Left kidney (tissue), 2 donors: ENCODE data around the gene UGCG. TPM values are rescaled to one million over a fixed set of nuclear protein-coding genes. Genes with fewer than 3 reads are reported as not detected.
"Not testable (repeated sequence)": the region's sequence is repeated elsewhere in the genome, so short reads cannot be mapped to it uniquely, and the experiment has no call there.

Experiments
- DNase-seq: peaks from one replicate; pipeline ENCODE4 v3.0.0-alpha.2; 2013
- polyA plus RNA-seq: library from polyadenylated mRNA; unstranded; fragments of 120-200 nt; gene quantifications from one replicate; pipeline ENCODE4 v1.2.1, GENCODE V29; 2013; ENCODE audit not compliant: insufficient read length

The UGCG gene
- polyA plus RNA-seq, 1 donor, result 84.3 TPM

DNA sequence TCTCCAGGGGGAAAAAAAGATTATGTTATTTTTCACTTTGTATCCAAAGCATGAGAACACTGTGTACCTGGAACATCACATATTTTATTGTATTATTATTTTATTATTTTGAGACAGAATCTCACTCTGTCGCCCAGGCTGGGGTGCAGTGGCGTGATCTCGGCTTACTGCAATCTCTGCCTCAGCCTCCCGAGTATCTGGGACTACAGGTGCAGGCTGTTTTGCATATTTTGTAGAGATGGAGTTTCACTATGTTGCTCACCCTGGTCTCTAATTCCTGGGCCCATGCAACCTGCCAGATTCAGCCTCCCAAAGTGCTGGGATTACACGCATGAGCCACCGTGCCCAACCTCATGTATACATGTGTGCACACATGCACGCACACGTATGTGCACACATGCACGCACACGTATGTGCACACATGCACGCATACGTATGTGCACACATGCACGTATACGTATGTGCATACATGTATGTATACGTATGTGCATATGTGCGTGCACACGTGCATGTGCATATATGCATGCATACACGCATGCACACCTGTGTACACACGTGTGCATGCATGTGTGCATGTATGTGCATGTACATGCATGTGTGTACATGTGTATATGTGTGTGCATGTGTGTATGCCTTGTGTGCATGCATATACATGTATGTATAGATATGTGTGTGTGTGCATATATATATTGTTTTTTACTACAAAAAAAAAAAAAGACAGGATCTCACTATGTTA lies 9.5 kb upstream of the UGCG start:
- DNase-seq, result no peak

DNA sequence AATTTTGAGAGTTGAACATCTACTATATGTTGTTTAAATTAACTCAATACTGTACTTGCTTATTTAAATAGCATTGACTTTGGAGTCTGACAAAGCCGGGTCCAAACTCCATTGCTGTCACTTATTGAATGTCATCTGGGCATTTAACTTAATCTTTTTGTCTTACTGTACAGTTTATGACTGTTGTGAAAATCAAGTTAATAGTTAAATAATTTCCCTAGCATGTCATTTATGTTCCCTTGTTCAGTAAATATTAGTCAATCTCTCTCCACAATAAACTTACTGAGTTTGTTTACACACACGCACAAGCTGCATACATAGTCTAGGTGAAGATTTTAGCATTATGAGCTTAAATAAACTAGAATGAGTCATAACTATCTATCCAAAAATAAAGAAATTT lies 6.3 kb upstream of the UGCG start:
- no peak for DNase-seq

DNA sequence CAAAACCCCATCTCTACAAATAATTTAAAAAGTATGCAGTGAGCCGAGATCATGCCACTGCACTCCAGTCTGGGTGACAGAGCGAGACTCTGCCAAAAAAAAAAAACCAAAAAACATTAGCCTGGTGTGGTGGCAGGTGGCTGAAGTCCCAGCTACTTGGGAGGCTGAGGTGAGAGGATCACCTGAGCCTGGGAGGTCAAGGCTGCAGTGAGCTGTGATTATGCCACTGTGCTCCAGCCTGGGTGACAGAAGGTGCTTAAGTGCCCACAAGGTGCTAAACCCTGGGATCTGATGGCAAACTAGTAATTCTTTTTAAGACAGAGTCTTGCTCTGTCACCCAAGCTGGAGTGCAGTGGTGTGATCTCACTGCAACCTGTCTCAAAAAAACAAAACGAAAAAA lies 5.7 kb upstream of the UGCG start:
- not testable (repeated sequence) for DNase-seq

DNA sequence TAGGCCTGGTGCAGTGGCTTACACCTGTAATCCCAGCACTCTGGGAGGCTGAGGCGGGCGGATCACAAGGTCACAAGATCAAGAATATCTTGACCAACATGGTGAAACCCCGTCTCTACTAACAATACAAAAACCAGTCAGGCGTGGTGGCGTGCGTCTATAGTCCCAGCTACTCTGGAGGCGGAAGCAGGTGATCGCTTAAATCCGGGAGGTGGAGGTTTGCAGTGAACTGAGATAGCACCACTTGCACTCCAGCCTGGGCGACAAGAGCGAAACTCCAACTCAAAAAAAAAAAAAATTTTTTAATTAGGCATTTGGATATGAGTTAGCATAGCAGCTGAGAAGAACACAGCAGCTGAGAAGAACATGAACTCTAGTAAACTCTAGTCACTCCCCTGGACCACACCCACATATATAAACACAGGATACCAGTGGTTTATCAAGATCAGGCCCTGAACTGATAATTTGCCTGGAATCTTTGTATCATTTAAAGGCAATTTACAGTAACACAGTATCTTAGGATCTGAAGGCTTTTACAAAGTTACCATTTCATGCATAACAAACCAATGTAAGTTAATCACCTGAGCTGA lies 4.6 kb upstream of the UGCG start:
- no peak for DNase-seq

DNA sequence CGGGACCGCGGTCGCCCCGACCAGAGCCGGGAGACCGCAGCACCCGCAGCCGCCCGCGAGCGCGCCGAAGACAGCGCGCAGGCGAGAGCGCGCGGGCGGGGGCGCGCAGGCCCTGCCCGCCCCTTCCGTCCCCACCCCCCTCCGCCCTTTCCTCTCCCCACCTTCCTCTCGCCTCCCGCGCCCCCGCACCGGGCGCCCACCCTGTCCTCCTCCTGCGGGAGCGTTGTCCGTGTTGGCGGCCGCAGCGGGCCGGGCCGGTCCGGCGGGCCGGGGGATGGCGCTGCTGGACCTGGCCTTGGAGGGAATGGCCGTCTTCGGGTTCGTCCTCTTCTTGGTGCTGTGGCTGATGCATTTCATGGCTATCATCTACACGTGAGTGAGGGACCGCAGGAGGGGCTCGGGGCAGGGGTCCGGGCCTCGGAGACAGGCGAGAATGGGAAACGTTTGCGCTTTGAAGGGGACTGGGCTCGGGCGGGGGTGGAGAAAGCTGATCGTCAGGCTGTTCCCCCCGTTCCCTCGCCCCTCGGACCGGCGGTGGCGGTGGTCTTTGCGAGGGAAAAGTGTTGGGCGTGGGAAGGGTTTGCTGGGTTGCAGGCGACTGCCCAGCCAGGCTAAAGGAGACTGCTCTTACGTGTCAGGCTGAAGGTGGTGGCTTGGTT lies 457 bp downstream of the UGCG start:
- peak; percentile 73 for DNase-seq

DNA sequence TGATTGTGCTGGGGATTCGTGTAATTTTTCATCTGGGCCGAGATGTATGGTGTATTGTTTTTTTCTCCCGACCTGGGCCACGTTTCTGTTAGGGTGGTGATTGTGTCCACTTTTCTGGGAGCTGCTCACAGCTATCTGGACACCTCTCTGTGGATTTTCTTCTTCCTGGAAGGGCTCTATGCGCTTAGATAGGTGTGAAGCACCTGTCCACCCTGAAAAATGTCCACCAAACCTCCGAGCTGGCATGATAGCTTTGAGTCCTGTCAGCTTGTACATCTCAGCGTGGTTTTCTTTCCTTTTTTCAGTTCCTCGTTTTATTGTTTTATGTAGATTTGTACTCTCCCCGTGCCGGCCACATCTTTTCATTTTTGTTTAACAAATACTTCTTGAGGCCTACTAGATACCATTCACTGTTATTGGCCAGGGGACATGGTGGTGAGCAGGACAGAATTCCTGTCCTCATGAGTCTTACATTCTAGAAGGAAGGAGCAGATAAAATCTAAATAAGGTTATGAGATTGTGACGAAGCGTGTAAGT lies 1.1 kb downstream of the UGCG start:
- no peak for DNase-seq

DNA sequence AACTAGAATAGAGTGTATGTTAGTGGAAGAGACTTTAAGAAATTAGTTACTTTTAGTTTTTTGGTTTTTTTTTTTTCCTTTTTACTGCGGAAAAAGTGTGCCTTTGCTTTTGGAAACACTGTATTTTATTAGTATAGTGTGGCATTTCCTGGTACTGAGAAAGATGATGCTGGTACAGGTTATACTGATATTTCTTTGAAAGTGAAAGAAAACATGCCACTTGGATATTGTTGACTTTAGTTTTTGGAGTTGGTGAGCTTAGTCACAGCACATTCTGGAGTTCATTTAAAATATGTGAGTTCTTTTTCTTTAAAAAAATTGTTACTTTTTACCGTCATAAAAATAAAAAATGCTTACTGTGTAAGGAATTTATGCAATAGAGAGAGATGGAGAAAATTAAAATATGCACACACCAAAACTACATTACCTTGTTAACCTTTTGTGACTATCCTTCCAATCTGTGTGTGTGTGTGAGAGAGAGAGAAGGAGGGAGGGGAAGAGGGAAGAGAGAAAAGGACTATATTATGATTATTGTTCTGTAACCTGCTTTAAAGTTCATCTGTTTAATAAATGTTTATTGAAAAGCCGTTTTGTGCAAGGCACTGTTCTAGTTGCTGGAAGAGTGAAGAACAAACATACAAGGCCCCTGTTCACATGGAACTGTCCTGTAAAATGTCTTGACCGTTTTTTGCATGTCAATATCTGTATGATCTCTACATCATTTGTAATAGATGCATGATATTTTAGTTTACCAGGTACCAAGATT lies 1.9 kb downstream of the UGCG start:
- no peak for DNase-seq

DNA sequence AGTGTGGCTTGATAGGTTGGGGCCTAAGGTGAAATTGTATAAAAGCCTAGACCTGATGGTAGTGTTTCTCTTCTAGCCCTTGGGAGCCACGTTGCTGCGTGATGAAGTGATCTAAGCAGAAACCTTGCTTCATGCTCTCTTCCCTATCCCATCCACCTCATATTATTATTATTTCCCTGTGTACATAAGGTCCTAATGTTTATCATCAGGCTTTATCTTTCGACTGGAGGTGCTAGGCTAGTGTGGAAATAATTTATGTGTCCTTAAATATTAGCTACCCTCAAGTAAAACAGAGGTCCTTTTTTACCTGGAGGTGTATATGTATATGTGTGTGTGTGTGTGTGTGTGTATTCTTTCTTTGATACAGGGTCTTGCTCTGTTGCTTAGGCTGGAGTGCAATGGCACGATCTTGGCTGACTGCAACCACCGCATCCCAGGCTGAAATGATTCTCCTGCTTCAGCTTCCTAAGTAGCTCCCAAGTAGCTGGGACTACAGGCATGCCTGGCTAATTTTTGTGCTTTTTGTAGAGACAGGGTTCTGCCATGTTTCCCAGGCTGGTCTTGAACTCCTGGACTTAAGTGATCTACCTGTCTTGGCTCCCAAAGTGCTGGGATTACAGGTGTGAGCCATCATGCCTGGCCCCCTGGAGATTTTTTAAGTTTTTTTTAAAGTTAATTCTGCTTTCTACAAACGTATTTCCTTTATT lies 3.7 kb downstream of the UGCG start:
- DNase-seq, result no peak

DNA sequence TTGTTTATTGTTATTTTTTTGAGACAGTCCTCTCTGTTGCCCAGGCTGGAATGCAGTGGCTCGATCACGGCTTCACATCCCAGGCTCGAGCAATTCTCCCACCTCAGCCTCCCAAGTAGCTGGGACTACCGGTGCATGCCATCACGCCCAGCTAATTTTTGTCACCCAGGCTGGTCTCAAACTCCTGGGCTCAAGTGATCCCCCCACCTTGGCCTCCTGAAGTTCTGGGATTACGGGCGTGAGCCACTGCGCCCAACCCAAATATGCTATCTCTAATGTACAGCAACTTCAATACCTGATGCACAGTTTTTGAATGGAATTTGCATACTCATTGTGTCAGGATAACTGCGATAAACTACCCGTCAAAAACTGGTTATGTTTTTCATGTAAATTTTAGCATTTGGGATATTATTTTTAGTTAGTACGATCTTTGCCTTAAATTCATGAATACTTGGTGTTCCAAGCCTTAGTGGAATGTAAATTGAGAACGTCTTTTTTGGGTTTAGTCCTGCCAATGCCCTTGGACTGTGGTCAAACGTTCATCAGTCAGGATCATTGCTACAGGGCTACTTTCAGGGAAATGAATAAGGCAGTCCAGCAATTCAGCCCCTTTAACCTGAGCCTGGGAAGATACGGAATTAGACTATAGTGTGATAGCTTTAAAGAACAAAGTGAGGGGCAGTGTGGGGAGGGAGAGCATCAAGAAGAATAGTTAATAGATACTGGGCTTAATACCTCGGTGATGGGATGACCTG lies 4.4 kb downstream of the UGCG start:
- DNase-seq, result no peak

DNA sequence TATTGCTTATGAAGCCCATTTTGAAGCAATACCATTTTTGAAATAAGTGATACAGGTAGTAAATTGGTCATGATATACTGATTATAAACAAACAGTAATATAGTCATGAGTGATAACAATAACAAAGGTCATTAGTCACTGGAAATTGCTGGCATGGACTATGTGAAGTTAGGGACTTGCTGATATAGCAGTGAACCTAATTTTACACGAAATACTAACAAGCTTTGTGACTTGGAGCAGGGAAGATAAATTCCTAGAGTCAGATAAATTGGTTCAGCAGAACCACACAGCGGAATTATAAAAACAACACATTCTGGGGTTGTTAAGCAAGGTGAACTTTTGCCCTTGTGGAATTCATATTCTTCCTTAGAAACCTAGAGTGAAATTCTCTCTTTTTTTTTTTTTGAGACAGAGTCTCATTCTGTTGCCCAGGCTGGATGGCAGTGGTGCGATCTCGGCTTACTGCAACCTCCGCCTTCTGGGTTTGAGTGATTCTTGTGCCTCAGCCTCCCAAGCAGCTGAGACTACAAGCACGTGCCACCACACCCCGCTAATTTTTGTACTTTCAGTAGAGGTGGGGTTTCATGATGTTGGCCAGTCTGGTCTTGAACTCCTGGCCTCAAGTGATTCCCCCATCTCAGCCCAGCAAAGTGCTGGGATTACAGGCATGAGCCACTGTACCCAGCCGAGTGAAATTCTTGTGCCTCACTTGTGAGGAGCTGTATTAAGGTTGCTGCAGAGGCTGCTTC lies 6.0 kb downstream of the UGCG start:
- DNase-seq, result no peak

DNA sequence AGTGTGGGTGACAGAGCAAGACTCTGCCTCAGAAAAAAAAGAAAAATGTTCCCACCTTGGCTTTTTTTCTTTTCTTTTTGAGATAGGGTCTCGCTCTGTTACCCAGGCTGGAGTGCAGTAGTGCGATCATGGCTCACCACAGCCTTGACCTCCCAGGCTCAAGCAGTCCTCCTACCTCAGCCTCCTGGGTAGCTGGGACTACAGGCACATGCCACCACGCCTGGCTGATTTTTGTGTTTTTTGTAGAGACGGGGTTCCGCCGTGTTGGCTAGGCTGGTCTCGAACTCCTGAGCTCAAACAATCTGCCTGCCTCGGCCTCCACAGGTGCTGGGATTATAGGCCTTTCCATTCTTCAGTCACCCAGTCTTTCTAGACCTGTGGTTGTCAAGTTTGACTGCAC lies 6.9 kb downstream of the UGCG start:
- DNase-seq, result not testable (repeated sequence)

DNA sequence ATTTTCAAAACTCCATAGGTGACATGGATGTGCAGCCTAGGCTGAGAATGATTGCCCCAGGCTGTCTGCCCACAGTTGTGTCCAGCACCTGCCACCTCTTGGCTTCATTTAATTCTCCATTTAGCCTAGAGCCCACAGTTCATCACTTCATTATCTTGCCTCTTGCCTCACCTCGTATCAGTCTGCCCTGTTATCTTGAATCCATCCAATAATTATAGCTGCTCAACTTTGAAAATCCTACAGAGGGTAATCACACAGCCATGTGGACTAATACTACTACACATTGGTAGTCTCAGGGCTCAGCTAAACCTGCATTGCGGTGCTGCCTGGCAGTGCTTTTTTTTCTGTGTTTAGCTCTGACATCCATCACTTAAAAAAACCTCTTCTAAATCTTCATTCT lies 7.4 kb downstream of the UGCG start:
- DNase-seq, result no peak

DNA sequence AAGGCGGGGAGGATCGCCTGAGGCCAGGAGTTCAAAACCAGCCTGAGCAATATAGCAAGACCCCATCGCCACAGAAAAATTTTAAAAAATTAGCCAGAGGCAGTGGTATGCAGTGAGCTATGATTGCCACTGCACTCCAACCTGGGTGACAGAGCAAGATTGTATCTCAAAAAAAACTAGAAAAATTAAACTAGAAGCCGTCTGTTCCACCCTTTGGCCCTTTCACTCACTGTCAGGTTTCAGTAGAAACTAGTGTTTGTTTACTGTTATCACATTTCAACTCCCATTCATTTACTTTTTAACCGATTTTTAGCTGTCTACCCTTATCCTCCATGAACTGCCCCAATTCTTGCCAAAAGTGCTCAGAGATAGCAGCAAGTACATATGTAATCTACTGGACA lies 8.3 kb downstream of the UGCG start:
- no peak for DNase-seq

DNA sequence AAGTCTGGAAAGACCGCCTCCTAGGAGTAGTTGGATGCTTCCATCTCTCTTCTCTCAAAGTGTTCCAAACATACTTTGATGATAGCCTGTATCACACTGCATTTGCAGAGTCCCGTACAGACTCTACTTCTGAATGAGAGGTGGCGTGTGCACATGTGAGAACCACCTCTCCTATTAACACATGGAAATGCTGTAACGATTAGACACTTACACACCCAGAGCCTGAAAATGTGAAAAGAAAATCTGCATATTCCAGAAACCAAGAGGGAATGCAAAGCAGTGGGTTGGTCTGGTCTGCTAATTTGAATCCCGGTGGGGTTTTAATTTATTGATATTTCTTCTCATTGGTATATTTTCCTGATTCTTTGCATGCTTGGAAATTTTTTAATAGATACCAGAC lies 10.5 kb downstream of the UGCG start:
- DNase-seq, result no peak

DNA sequence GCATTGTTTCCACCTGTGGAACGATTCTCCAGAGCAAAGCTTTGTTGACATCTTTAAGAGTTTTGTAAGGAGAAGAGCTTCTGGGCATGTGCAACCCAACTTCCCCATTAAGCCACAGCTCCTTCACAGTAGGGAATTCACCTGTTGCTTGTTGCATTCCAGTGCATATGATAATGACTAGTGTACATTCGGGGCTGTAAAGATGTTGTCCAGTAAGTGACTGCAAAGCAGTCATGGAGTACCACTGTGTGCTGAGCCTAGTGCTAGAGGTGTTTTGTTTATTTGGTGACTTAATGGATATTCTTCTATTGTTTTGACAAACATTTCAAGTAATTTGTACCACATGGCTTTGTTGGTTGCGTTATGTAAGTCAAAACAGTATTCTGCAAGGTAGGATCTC lies 12.8 kb downstream of the UGCG start:
- no peak for DNase-seq

DNA sequence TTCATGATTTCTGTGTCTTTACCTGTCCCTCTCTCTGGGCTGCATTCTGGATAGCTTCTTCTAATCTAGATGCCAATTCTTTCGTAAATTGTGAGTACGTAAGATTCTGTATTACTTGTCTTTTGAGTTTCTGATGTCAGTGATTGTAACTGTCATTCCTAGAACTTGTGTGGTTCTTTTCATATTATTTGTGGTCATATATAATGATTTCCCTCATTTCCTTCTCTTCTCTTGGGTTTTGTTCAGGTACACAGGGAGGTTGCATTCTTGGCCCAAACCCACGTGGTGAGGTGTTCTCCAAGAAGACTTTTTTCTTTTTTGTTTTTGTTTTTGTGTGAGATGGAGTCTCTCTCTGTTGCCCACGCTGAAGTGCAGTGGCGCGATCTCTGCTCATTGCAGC lies 13.8 kb downstream of the UGCG start:
- no peak for DNase-seq

DNA sequence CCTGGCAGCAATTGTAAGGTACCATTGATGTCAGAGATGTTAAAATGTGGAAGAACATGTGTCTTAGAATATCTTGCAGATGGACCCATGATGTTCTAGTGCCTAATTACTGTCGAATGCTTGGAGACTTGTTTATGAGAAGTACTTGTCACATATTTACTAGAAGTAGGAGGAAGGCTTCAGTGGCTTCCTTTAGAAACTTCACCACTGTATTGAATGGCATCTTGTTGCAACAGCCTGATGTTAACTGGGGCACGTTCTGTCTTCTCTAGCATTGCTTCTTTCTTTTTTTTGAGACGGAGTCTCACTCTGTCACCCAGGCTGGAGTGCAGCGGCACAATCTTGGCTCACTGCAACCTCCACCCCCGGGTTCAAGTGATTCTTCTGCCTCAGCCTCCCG lies 16.5 kb downstream of the UGCG start:
- no peak for DNase-seq

DNA sequence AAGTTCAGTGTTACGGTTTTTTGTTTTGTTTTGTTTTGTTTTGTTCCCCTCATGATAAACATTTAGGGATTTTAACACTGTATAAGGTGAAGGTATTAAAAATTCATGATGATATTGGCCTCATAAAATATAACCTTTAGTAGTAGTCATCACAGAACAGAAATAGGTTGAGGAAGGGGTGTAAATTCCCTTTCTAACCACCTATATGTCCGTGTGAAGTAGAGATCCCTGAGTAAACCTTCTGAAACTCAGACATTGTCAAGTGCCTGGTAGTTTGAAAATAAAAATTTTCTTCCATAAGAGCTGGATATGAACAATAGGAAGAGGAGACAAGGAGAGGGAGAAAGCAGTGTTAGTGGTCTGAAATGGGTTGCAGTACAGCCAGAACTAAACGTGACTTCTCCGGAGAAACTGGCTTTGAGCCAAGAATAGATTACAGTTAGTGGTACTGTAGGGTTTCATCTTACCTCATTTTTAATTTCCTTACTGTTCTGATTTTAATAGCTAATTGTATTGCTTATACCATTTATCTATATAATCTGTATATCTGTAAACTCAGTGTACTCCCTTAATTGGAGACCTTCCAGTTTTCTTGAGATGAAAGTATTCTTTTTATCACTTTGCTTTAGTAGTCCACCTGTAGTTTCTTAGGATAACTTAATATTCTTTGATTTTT lies 18.3 kb downstream of the UGCG start:
- DNase-seq, result no peak

DNA sequence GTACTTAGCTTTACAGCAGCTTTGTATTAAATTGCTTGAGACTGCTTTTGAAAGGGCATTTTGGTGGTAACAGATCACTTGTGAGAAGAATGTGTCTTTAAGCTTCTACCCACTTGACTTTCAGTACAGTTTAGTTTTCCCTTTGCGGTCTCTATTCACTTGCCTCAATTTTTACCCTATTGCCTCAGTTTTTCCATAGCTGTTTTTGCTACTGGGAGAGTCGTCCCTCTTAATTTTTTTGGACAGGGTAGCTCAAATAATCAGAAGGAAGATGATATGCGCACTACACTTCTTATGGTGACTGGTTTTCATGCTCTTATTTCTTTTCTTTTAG lies 18.8 kb downstream of the UGCG start:
- no peak for DNase-seq

DNA sequence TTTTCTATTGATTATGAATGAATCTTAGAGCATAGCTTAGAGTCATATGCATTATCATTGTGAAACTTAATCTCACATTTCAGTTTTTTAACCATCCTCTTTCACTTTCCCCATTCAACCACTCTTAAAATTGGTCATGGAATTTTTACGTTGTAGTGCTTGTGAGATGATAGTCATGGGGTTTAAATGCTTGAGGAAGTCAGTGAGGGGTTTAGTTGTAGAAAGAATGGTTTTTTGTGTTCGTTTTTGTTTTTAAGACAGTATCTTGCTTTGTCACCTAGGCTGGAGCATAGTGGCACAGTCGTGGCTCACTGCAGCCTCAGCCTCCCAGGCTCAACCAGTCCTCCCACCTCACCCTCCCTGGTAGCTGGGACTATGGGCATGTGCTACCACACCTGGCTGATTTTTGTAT lies 19.6 kb downstream of the UGCG start:
- DNase-seq, result no peak
